H9 (cell line): ENCODE data around the gene KRT9. TPM values are rescaled to one million over a fixed set of nuclear protein-coding genes. Genes with fewer than 3 reads are reported as not detected.
A peak's percentile ranks its signal among the peaks of the same experiment; 100 is the strongest.

ENCODE experiments used
- DNase-seq: peaks from one replicate; pipeline ENCODE4 v3.0.0-alpha.2; 2017
- H2AFZ ChIP-seq: one replicate; pipeline ENCODE4 v1.6.1; 2013; ENCODE audit warnings: mild to moderate bottlenecking, low read length, control low read depth, moderate library complexity
- H2AK5ac ChIP-seq: 2 replicates; pipeline ENCODE4 v1.6.1; 2013; ENCODE audit warnings: low read length, control low read depth, mixed read lengths; ENCODE audit not compliant: insufficient read length
- H2BK120ac ChIP-seq: one replicate; pipeline ENCODE4 v1.6.1; 2013; ENCODE audit warnings: low read depth, mild to moderate bottlenecking, low read length, control low read depth, inconsistent platforms; ENCODE audit not compliant: poor library complexity, severe bottlenecking
- H2BK12ac ChIP-seq: 2 replicates; pipeline ENCODE4 v1.6.1; 2013; ENCODE audit warnings: low read length, control low read depth, mixed read lengths, low read depth; ENCODE audit not compliant: insufficient read length
- H2BK15ac ChIP-seq: 2 replicates; pipeline ENCODE4 v1.6.1; 2013; ENCODE audit warnings: low read depth, low read length, control low read depth
- H2BK20ac ChIP-seq: one replicate; pipeline ENCODE4 v1.6.1; 2013; ENCODE audit warnings: low read depth, mild to moderate bottlenecking, low read length, control low read depth, inconsistent platforms; ENCODE audit not compliant: poor library complexity, severe bottlenecking
- H2BK5ac ChIP-seq: 2 replicates; pipeline ENCODE4 v1.6.1; 2013; ENCODE audit warnings: low read length, control low read depth, mixed read lengths; ENCODE audit not compliant: insufficient read length
- H3K14ac ChIP-seq: 2 replicates; pipeline ENCODE4 v1.6.1; 2013; ENCODE audit warnings: low read length, control low read depth; ENCODE audit not compliant: insufficient read depth
- H3K18ac ChIP-seq: 2 replicates; pipeline ENCODE4 v1.6.1; 2013; ENCODE audit warnings: low read depth, mild to moderate bottlenecking, mixed read lengths, low read length, control low read depth; ENCODE audit not compliant: insufficient read length
- H3K23ac ChIP-seq: 2 replicates; pipeline ENCODE4 v1.6.1; 2013; ENCODE audit warnings: low read length, control low read depth, mixed read lengths, low read depth; ENCODE audit not compliant: insufficient read length
- H3K23me2 ChIP-seq: 2 replicates; pipeline ENCODE4 v1.6.1; 2013; ENCODE audit warnings: low read depth, mild to moderate bottlenecking, mixed read lengths, low read length, control low read depth; ENCODE audit not compliant: insufficient read length, poor library complexity, severe bottlenecking
- H3K27ac ChIP-seq: 2 replicates; pipeline ENCODE4 v1.5.1; 2013; ENCODE audit warnings: low read length, control low read depth, mixed read lengths, low read depth; ENCODE audit not compliant: insufficient read length
- H3K27me3 ChIP-seq: 2 replicates; pipeline ENCODE4 v1.6.1; 2013; ENCODE audit warnings: low read length, control low read depth, inconsistent platforms; ENCODE audit not compliant: insufficient read depth
- H3K4ac ChIP-seq: 2 replicates; pipeline ENCODE4 v1.6.1; 2013; ENCODE audit warnings: low read depth, mild to moderate bottlenecking, control low read depth, inconsistent platforms, low read length, moderate library complexity
- H3K4me1 ChIP-seq: 2 replicates; pipeline ENCODE4 v1.6.1; 2013; ENCODE audit warnings: low read length, control low read depth, inconsistent platforms; ENCODE audit not compliant: insufficient read depth
- H3K4me2 ChIP-seq: 2 replicates; pipeline ENCODE4 v1.6.1; 2013; ENCODE audit warnings: low read length, control low read depth, mixed read lengths; ENCODE audit not compliant: insufficient read length, insufficient read depth
- H3K56ac ChIP-seq: 2 replicates; pipeline ENCODE4 v1.6.1; 2013; ENCODE audit warnings: low read depth, mild to moderate bottlenecking, mixed read lengths, low read length, control low read depth; ENCODE audit not compliant: insufficient read length
- H3K79me1 ChIP-seq: 2 replicates; pipeline ENCODE4 v1.6.1; 2013; ENCODE audit warnings: low read depth, mild to moderate bottlenecking, moderate library complexity, low read length, control low read depth, inconsistent platforms; ENCODE audit not compliant: insufficient read depth, poor library complexity, severe bottlenecking
- H3K79me2 ChIP-seq: 2 replicates; pipeline ENCODE4 v1.6.1; 2013; ENCODE audit warnings: low read length, control low read depth, inconsistent platforms; ENCODE audit not compliant: insufficient read depth
- H3K9ac ChIP-seq: 2 replicates; pipeline ENCODE4 v1.6.1; 2013; ENCODE audit warnings: low read length, control low read depth, mixed read lengths; ENCODE audit not compliant: insufficient read length; ENCODE audit errors: extremely low read depth
- H3K9me3 ChIP-seq: one replicate; pipeline ENCODE4 v1.6.1; 2013; ENCODE audit warnings: low read depth, low read length, inconsistent platforms; ENCODE audit not compliant: control insufficient read depth
- H3T11ph ChIP-seq: one replicate; pipeline ENCODE4 v1.6.1; 2013; ENCODE audit warnings: mild to moderate bottlenecking, low read length, control low read depth, inconsistent platforms
- H4K20me1 ChIP-seq: one replicate; pipeline ENCODE4 v1.6.1; 2013; ENCODE audit not compliant: control insufficient read depth, insufficient read length, insufficient read depth
- H4K5ac ChIP-seq: 2 replicates; pipeline ENCODE4 v1.6.1; 2013; ENCODE audit warnings: low read depth, mild to moderate bottlenecking, mixed read lengths, low read length, control low read depth; ENCODE audit not compliant: insufficient read length
- H4K8ac ChIP-seq: replicated peaks from 2 replicates; pipeline ENCODE4 v1.6.1; 2013; ENCODE audit warnings: low read length, control low read depth, mixed read lengths, low read depth; ENCODE audit not compliant: insufficient read length
- H4K91ac ChIP-seq: 2 replicates; pipeline ENCODE4 v1.6.1; 2013; ENCODE audit warnings: low read depth, mild to moderate bottlenecking, moderate library complexity, mixed read lengths, low read length, control low read depth; ENCODE audit not compliant: insufficient read length
- H3K27ac Mint-ChIP-seq, 3 experiments: 2 replicates in 2 of 3; 3 replicates in 1 of 3; pipeline ENCODE4 v1.8.0; 2020 to 2021; ENCODE audit warnings: mixed read lengths in 3 of 3, mild to moderate bottlenecking in 1 of 3, moderate library complexity in 1 of 3
- H3K27me3 Mint-ChIP-seq: 2 replicates; pipeline ENCODE4 v1.8.0; 2021; ENCODE audit warnings: low read depth, mild to moderate bottlenecking, moderate library complexity, mixed read lengths
- H3K36me3 Mint-ChIP-seq, 3 experiments: 2 replicates in 2 of 3; 3 replicates in 1 of 3; pipeline ENCODE4 v1.8.0; 2020 to 2021; ENCODE audit warnings: low read depth in 3 of 3, mixed read lengths in 3 of 3; ENCODE audit not compliant: insufficient read depth in 1 of 3
- H3K4me1 Mint-ChIP-seq, 2 experiments: 2 replicates each; pipeline ENCODE4 v1.8.0; 2020; ENCODE audit warnings: mixed read lengths in 2 of 2
- H3K4me3 Mint-ChIP-seq, 2 experiments: 2 replicates in 1 of 2; 3 replicates in 1 of 2; pipeline ENCODE4 v1.8.0; 2020 to 2021; ENCODE audit warnings: mild to moderate bottlenecking in 2 of 2, mixed read lengths in 2 of 2, moderate library complexity in 1 of 2
- H3K9me3 Mint-ChIP-seq, 2 experiments: 2 replicates in 1 of 2; 3 replicates in 1 of 2; pipeline ENCODE4 v1.8.0; 2020; ENCODE audit warnings: mild to moderate bottlenecking in 2 of 2, mixed read lengths in 2 of 2, moderate library complexity in 1 of 2
- WGBS: extraction: QIAGEN DNeasy Blood & Tissue Kit; methylation state at CpG from one replicate; pipeline ENCODE4 v1.1.7; 2013; ENCODE audit warnings: missing lambda C conversion rate, low lambda C conversion rate, mixed read lengths; ENCODE audit not compliant: insufficient read length; ENCODE audit errors: extremely low coverage; 5-methylcytosine and 5-hydroxymethylcytosine counted together
- total RNA-seq: library from RNA; stranded (reverse); gene quantifications from 2 replicates; pipeline ENCODE4 v1.2.1, GENCODE V29; 2021
- TF ChIP-seq, protein P1 (sequence below): fragments of 200-600 bp; sonication (generic); conservative IDR thresholded peaks from 3 replicates; pipeline ENCODE4 v1.8.0; 2021; ENCODE audit warnings: antibody characterized with exemption, mild to moderate bottlenecking

KRT9 gene
- total RNA-seq, 1 experiment from 2014 or later = not detected

DNA sequence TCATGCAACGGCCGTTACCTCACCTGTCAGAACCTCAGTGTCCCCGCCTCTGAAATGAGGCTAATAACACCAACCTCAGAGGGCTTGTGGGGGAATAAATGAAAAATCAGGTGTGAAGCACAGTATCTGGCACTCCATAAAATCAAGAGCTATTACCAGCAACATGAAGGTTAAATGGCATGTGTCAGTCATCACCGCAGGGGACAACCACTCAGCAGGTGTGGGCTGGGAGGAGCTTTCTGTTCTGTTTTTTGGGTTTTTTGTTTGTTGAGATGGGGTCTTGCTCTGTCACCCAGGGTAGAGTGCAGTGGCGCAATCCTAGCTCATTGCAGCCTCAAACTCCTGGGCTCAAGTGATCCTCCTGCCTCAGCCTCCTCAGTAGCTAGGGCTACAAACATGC lies 26.9 kb downstream of the KRT9 start:
- Histone ChIP-seq H4K20me1 (no peaks in the 10 kb centered on the region), H3K27me3 (no peaks in the 10 kb centered on the region), H2BK5ac (no peak overlapping the region), H2AFZ (no peak overlapping the region), H2AK5ac (no peak overlapping the region), H3K4me2 (no peak overlapping the region), H3K56ac (no peak overlapping the region), H3K79me2 (no peaks in the 10 kb centered on the region), H3K23me2 (no peaks in the 10 kb centered on the region), H3T11ph (no peak overlapping the region), H2BK12ac (no peak overlapping the region), H3K27ac (no peak overlapping the region), H4K8ac (no peak overlapping the region), H3K4me1 (no peaks in the 10 kb centered on the region), H3K79me1 (no peaks in the 10 kb centered on the region), H3K4ac (no peak overlapping the region), H2BK120ac (no peak overlapping the region), H3K14ac (no peak overlapping the region), H3K9ac (no peak overlapping the region), H2BK20ac (no peak overlapping the region), H3K9me3 (no peaks in the 10 kb centered on the region), H3K18ac (no peak overlapping the region), H4K91ac (no peak overlapping the region), H3K23ac (no peak overlapping the region), H4K5ac (no peak overlapping the region), H2BK15ac (no peak overlapping the region)
- no CpG with 5 or more reads among the region's 5 CpGs for WGBS
- peaks cover 0 to 13% (median 1%) of the 10 kb centered on the region in 3 experiments; a peak in 4 of 7 replicates for H3K36me3 Mint-ChIP-seq
- H3K4me1 Mint-ChIP-seq = peaks cover 45 to 56% of the 10 kb centered on the region in 2 experiments
- DNase-seq = no peak
- H3K9me3 Mint-ChIP-seq = peaks cover 3 to 13% of the 10 kb centered on the region in 2 experiments; a peak in 4 of 5 replicates
- no peak overlapping the region for H3K4me3 Mint-ChIP-seq
- TF ChIP-seq, protein P1, sequence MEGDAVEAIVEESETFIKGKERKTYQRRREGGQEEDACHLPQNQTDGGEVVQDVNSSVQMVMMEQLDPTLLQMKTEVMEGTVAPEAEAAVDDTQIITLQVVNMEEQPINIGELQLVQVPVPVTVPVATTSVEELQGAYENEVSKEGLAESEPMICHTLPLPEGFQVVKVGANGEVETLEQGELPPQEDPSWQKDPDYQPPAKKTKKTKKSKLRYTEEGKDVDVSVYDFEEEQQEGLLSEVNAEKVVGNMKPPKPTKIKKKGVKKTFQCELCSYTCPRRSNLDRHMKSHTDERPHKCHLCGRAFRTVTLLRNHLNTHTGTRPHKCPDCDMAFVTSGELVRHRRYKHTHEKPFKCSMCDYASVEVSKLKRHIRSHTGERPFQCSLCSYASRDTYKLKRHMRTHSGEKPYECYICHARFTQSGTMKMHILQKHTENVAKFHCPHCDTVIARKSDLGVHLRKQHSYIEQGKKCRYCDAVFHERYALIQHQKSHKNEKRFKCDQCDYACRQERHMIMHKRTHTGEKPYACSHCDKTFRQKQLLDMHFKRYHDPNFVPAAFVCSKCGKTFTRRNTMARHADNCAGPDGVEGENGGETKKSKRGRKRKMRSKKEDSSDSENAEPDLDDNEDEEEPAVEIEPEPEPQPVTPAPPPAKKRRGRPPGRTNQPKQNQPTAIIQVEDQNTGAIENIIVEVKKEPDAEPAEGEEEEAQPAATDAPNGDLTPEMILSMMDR = no peak
- peaks cover 17% of the 10 kb centered on the region for H3K27me3 Mint-ChIP-seq
- peak overlapping the region in 2 of 3 experiments; percentile 68 to 91; a peak in 1 of 7 replicates for H3K27ac Mint-ChIP-seq
